GM20000 (cell line): ENCODE data around the gene EBF3.

Experiments used
- DNase-seq: peaks from one replicate; pipeline ENCODE4 v3.0.0; 2012; ENCODE audit warnings: low spot score
- CTCF ChIP-seq: IDR thresholded peaks from 2 replicates; pipeline ENCODE4 v1.5.1; 2012; ENCODE audit warnings: mild to moderate bottlenecking, control low read depth; ENCODE audit errors: extremely low read depth, missing control alignments

Gene EBF3

GRCh38 chr10:129863201-129863663, 100.8 kb downstream of the EBF3 start:
- DNase-seq: no peak
- no peak for TF ChIP-seq CTCF

GRCh38 chr10:129861776-129862531, 102.1 kb downstream of the EBF3 start:
- TF ChIP-seq CTCF: no peak
- DNase-seq: no peak

GRCh38 chr10:129860396-129860795, 103.7 kb downstream of the EBF3 start:
- no peak for TF ChIP-seq CTCF
- DNase-seq: no peak

- no peak for TF ChIP-seq CTCF
- DNase-seq: no peak
These were observed 104.5 kb downstream of the EBF3 start for GRCh38 chr10:129859536-129859935.

GRCh38 chr10:129857242-129857960, 106.7 kb downstream of the EBF3 start:
- no peak for TF ChIP-seq CTCF
- no peak for DNase-seq

GRCh38 chr10:129855836-129856563, 108.1 kb downstream of the EBF3 start:
- no peak for TF ChIP-seq CTCF

More at GRCh38 chr10:129855836-129856563, 108.1 kb downstream of the EBF3 start:
- no peak for DNase-seq
